Midbrain (tissue), 1 donor: Measurements from ENCODE around the gene LYST.

Experiments
- DNase-seq: peaks from one replicate; lab custom pipeline; 2025; lab: John Stamatoyannopoulos, UW

The LYST gene

DNA sequence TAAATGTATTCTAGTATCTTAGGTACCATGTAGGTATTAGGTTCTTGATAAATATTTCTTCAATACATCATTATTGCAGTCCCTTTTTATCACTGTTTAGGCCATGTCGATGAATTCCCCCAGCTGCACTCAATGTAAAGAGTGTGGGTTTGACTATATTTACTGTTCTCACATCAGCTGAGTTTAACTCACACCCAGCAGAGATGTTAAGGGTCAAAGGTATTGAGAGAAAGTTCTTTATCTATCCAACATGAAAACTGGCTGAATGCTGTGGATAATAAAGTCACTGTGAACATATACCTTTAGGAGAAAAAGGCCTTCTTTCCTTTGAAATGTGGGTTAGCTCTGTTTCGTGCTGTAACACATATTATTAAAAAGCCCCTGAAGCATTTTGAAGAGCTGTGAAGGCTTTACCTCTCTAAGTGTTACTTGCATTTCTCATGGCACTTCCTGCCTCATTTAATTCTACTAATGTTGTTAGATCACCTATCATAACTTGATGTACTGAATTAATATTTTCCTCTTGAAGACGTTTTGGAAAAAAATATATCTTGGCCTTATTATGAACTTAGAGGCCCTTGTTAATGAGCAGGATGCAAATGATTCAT lies 19.1 kb upstream of the LYST start:
- DNase-seq: no peak

DNA sequence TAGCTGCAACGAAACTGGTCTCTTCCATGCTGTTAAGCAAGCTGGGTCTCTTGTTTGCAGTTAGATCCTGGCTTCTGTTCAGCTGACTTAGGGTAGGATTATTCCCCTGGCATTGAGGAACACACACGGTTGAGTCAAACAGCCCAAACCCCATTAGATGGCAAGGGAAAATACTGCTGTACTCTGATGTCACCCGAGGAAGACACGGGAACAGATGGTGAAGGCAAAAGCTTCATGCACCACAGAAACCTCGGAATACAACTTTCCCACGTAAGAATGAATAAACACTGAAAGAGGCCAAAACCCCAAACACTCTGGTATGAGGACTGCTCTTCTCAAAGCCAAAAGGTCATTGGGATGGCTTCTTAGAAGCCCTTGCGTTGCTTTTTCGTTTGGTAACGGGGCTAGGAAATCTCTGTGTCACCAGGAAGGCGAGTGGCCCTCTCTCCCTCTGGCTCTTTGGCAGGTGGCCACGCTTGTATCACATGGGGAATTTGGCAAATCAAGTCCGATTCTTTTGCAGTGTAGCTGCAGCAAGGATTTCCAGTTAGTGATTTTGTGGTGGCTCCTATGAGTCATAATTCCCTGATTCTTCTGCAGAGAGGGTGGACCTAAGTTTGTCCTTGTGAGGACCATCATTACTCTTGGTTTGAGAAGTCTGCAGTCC lies 16.7 kb upstream of the LYST start:
- peak; percentile 72 for DNase-seq

GRCh38 chr1:235882816-235883215 lies 16.1 kb upstream of the LYST start:
- no peak for DNase-seq

- no peak for DNase-seq
Observed at GRCh38 chr1:235881930-235882700, 15.4 kb upstream of the LYST start.

DNA sequence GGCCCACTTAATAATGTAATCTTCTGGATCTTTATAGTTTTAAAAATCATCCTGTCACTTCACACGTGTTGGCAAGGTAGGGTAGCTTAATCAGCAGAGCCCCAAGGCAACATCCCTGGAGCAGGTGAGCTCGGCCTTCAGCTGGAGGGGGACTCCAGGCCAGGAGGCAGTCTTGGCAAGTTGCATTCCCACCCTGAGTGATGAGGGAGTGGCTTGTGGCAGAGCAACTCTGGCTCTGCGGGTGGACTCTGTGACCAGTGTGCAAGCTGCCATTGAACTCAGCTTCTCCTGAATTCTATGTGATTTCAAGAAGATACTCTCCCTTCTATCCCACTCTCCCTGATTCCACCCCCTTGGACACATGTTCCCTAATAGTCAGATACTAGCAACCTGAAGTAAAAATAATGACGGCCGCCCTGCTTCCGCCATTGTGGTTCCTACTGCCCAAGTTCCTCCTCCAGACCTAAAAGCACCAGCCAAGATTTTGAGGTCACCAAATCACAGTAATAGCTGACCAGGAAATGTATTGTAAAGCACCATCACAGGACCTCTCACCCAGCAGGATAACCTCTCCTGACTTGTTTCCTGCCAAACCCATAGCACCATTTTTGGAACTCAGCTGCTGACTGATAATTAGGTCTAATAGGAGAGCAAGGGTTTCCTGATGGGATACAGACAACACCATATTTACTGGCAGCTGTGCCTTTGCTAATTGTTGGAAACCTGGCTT lies 11.5 kb upstream of the LYST start:
- DNase-seq: peak; percentile 13

DNA sequence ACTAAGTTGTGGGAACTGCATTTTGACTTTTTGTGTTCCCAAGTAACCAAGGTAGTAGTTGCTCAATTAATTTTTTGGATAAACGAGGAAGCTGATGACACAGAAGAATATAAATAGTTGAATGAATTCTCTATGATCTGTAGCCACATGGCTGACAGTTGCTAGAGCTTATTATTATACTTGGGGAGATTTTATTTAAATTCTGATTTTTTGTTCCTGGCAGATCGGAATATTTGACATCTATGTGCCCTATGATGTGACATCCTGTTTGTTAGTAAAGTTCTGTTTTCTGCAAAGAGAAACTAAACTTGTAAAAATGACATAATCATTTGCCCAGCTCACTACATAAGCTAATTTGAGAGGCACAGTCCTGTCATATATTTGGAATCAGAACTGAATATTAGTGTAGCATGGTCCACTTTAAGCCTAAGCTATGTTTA lies 9.7 kb upstream of the LYST start:
- no peak for DNase-seq

DNA sequence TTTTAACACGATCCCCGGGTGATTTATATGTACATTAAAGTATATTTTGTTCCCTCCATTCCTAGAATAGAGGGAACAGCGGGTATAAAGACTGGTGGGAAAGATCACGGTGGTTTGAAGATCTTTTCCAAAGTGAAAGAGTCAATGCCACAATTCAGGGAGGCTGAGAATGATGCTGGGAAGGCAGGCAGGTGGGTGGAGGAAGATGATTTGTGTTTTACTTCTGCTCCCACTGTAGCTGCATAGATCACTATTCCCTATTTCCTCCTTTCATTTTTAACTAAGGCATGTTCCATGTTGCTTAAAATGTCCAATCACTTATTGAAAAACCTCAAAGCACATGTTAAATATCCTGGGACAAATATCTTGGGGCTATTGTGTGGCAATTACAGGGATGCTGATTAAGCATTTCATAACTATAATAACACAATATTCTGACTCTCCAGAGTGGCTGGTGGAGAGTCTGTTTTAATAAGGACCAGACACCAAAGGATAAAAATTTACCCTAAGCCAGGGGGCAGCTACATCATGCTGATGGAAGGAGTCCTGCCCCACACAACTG lies 8.4 kb upstream of the LYST start:
- DNase-seq: no peak

DNA sequence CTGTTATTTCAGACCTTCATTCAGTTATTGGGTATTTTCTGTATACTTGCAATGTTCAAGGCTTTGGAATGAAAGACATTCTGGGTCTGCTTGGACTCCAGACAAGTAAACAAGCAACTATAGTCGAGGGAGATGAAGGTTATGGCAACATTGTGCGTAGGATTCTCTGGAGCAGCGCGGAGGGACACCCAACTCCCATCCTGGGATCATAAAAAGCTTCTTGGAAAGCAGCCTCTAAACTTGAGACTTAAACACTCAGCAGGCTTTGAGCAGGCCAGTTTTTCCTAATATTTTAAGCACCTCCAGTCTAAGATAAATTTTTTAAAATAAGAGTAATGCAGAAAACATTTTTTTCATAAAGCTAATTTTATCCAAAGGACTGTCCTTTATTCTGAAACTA lies 7.6 kb upstream of the LYST start:
- DNase-seq: no peak

DNA sequence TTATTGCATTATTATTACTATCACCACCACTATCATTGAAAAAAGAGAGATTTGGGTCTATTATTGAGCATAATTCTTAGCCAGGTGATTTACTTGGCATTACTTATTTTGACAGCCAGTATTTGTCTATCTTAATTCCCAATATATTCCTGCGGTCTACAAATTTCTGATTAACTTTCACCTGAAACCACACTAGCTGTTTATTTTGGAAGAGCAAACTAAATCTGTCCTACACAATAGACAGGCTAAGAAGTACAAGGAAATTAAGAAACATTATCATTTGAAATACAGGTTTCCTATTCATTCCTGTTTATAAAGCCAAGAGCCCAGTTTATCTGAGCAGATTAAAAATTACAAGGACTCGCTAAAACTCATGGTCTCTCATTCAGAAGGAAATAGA lies 6.9 kb upstream of the LYST start:
- no peak for DNase-seq

DNA sequence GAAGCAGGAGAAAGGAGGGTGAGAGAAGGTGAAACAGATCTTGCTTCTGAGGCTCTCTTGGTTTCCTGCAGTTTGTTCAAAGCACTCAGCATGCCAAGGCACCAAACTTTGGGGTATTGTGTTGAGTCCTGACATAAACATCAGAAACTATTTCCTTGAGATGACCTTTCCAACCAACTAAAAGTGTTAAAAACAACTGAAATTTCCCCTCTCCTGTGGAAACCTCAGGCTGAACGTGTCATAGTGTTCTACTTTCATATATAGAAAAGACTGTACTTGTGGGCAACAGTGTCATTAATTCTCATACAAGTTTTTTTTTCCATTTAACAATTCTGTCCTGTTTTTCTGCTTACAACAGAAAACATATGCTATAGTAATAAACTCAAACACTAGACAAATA lies 6.3 kb upstream of the LYST start:
- no peak for DNase-seq

DNA sequence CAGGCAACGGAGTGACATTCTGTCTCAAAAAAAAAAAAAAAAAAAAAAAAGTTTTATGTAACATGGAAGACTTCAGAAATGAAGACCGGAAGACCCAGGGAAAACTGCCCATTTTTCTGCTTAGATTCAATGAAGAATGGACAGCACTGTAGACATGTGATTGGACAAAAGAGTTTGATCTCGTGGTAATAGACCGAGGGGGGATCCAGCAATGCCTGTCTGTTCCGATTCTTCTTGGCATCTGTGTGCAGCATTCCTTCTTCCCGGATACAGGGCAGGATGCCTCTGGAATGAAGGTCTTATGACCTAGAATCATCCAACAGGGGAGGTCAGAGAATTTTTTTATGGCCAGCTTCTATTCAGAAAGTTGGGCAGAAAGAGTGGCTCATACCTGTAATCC lies 5.6 kb upstream of the LYST start:
- no peak for DNase-seq

GRCh38 chr1:235867903-235868469 lies 1.3 kb upstream of the LYST start:
- DNase-seq: no peak

DNA sequence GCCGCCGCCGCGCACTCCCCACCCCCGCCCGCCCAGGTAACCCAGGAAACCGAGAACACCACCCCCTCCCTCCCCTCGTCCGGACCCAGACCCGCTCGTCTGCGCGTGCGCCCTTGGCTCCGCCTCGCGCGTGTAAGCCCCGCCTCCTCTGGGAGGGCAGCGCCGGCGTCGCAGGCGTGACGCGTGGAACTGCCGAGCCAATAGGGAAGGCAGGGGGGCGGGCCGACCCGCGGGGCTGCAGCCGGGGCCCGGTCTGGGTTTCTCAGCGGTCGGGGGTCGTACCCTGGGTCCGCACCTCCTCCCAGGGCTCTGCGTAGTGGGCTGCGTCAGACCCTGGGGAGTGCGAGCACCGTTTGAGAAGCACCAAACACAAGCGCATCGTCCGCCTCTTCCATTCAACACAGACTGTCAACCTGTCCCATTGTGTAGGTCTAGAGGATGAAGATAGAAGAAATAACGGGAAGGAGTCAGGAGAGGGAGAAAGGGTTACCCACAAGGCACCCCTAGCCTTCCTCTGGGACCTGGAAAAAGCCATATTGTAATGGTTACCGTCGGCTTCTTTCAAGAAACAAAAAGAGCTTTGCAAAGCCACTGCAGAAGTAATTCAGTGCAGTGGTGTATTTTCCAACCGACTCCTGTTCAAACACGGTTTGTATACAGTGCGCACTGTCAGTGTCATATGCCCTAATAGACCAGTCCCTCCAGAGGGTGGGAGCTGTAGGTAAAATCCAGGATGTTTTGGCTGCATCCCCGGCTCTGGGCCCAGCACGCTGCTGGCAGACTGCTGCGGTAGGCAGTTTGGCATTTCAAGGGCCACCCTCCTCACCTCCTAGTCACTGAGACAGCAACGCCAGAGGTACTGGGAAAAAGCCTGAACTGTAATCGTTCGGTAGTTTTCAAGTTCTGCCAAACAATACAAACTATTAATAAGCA lies 473 bp upstream of the LYST start:
- DNase-seq: peak; percentile 98

- DNase-seq: no peak
Observed at GRCh38 chr1:235865565-235866204, 1.0 kb downstream of the LYST start.

DNA sequence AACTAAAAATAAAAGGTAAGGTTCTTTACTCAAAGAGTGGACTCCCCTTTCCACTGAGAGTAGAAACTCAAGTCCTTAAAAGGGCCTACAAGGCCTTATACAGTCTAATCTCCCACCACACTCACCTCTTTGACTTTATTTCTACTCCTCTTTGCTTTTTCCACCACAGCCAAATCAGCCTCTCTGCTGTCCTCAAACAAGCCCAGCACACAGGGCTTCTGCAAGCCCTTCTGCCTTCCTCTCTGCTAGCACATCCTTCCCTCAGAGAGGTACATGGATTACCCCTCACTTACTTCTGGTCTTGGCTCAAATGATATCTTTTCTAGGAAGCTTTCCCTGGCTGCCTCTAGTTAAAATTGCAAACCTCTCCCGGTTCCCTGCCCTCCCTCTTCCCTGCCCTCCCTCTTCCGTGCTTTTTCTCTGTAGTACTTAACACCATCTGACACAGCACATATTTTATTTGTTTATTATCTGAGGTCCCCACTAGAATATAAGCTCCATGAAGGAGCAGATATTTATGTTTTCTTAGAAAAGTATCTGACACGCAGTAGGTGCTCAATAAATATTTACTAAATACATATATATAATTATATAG lies 1.7 kb downstream of the LYST start:
- no peak for DNase-seq

DNA sequence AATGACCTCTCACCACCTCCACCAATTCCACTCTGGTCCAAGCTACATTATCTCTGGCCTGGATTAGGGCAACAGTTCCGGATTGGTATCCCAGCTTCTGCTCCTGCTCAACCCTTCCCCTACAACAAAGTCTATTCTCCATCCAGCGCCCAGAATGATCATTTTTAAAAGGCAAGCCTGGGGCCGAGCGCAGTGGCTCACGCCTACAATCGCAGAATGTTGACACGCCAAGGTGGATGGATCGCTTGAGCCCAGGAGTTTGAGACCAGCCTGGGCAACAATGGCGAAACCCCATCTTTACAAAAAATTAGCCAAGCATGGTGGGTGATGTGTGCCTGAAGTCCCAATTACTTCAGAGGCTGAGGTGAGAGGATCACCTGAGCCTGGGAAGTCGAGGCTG lies 2.2 kb downstream of the LYST start:
- DNase-seq: no peak

DNA sequence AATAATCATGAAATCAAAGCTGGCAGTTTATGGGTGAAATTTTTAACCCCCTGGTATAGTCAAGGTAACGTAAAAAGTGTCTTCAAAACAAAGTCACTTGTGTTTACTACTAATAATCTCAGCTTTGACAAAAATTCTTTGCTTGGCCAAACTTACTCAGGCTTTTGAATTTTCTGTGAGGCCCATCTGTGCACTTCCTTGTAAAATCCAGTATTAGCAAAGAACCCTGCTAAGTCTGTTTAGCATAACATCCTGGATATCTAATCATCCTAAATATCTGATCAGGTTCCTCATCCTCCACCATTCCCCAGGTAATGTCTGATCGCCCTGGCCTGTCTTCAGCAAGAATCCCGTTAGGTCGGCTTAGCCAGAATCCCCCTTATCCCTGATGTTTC lies 3.0 kb downstream of the LYST start:
- DNase-seq: no peak

GRCh38 chr1:235861857-235862256 lies 4.8 kb downstream of the LYST start:
- DNase-seq: no peak

- DNase-seq: no peak
Observed at GRCh38 chr1:235860829-235861228, 5.9 kb downstream of the LYST start.

- DNase-seq: no peak
Observed at GRCh38 chr1:235859789-235860188, 6.9 kb downstream of the LYST start.
